Measurements from ENCODE around the gene DZIP1L. TPM values are rescaled to one million over a fixed set of nuclear protein-coding genes. Genes with fewer than 3 reads are reported as not detected.

DZIP1L gene
- total RNA-seq, 1 experiment from 2014 or later = 11.1 TPM

GRCh38 chr3:138135146-138135832 is 19.9 kb upstream of the DZIP1L start:
- Histone ChIP-seq H3K4me3 (ENCODE audit: low read depth in 2 of 2, low read length in 2 of 2) (no peak overlapping the region), H3K36me3 (ENCODE audit: control insufficient read depth, insufficient read depth, low read length) (no peaks in the 10 kb centered on the region), H3K9me3 (ENCODE audit: control insufficient read depth, insufficient read depth, low read depth, low read length) (no peaks in the 10 kb centered on the region), H3K27me3 (ENCODE audit: control insufficient read depth, insufficient read depth, low read length) (peaks cover 20% of the 10 kb centered on the region), H3K4me1 (ENCODE audit: control insufficient read depth, insufficient read depth, low read length) (no peaks in the 10 kb centered on the region), H3K27ac (ENCODE audit: low read length) (no peak overlapping the region)
- ChIA-PET POLR2A (no interaction called here), CTCF (no interaction called here)
- in situ Hi-C loops (cut with HindIII; ENCODE audit: low pct_unique_long_range_greater_than_20kb, low sequenced_read_pairs) (no loop called here), intact Hi-C loops (cut with micrococcal nuclease; ENCODE audit: unreplicated experiment) (no loop called here)
- BruUV-seq (replicated peaks) = no TSS peak
- no peak for TF ChIP-seq POLR2AphosphoS5 (IDR thresholded peaks at IDR 0.05; ENCODE audit: low read depth, low read length)
- no peak for TF ChIP-seq SIN3A (IDR thresholded peaks at IDR 0.05; ENCODE audit: borderline replicate concordance, insufficient read depth, low read depth, low read length)
- TF ChIP-seq TCF7L2 (IDR thresholded peaks at IDR 0.05; ENCODE audit: low read depth, low read length) = no peak
- no peak for TF ChIP-seq REST (IDR thresholded peaks at IDR 0.05; ENCODE audit: insufficient read depth in 1 of 2, low read depth in 2 of 2, low read length in 1 of 2)
- no peak for TF ChIP-seq CTCF (IDR thresholded peaks at IDR 0.05)
- ATAC-seq (no peak), DNase-seq (ENCODE audit: low read depth, low spot score) (no peak)

- no peak for DNase-seq (ENCODE audit: low read depth, low spot score)
- POLR2A ChIA-PET = no interaction called here
- peaks cover 20% of the 10 kb centered on the region for H3K27me3 ChIP-seq (ENCODE audit: control insufficient read depth, insufficient read depth, low read length)
- BruUV-seq (replicated peaks) = no TSS peak
- no peaks in the 10 kb centered on the region for H3K9me3 ChIP-seq (ENCODE audit: control insufficient read depth, insufficient read depth, low read depth, low read length)
- TF ChIP-seq POLR2AphosphoS5 (IDR thresholded peaks at IDR 0.05; ENCODE audit: low read depth, low read length) = no peak
- TF ChIP-seq REST (IDR thresholded peaks at IDR 0.05; ENCODE audit: insufficient read depth in 1 of 2, low read depth in 2 of 2, low read length in 1 of 2) = no peak
- TF ChIP-seq SIN3A (IDR thresholded peaks at IDR 0.05; ENCODE audit: borderline replicate concordance, insufficient read depth, low read depth, low read length) = no peak
- no peak for TF ChIP-seq CTCF (IDR thresholded peaks at IDR 0.05)
- TF ChIP-seq TCF7L2 (IDR thresholded peaks at IDR 0.05; ENCODE audit: low read depth, low read length) = no peak
- intact Hi-C loops (cut with micrococcal nuclease; ENCODE audit: unreplicated experiment) (no loop called here), in situ Hi-C loops (cut with HindIII; ENCODE audit: low pct_unique_long_range_greater_than_20kb, low sequenced_read_pairs) (no loop called here)
- H3K27ac ChIP-seq (ENCODE audit: low read length) = no peak within 1 kb of the TSS
- CTCF ChIA-PET = no interaction called here
- ATAC-seq = no peak
- no peak within 1 kb of the TSS for H3K4me3 ChIP-seq (ENCODE audit: low read depth in 2 of 2, low read length in 2 of 2)
- no peaks in the 10 kb centered on the region for H3K36me3 ChIP-seq (ENCODE audit: control insufficient read depth, insufficient read depth, low read length)
- H3K4me1 ChIP-seq (ENCODE audit: control insufficient read depth, insufficient read depth, low read length) = no peaks in the 10 kb centered on the region
Observed at GRCh38 chr3:138132239-138132638, 16.8 kb upstream of the DZIP1L start, which contains the start of gene A4GNT. Gene A4GNT, minus strand, starts transcription at chr3:138132390. Its CDS starts 1,134 bp downstream, at chr3:138131256.

Data from Panc1 (cell line).